Measurements from ENCODE around the gene UBL4A. TPM values are rescaled to one million over a fixed set of nuclear protein-coding genes. Genes with fewer than 3 reads are reported as not detected.
A peak's percentile ranks its signal among the peaks of the same experiment; 100 is the strongest.

The UBL4A gene
- total RNA-seq, 6 experiments from 2014 or later: 12.6 to 34.8 (median 15.5) TPM

DNA sequence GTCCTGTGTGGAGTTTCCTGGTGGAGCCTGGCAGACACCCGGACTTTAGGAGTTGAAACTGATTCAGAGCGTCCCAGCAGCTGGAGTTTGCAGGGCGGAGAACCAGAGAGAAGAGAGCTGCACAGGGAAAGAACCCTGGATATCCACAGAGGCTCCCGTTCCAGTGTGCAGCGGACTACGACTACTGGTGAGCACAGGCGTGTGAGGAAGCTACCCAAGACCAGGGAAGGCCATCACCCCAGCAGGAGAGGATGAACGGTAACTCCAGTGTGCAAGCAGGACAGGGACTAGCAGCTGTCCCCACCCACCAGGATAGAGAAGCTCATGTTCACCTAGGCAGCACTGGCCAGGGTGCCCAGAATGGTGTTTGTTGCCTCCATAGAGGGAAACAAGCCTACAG lies 9.6 kb downstream of the UBL4A start:
- no peaks in the 10 kb centered on the region for H3K9me3 ChIP-seq
- H3K36me3 ChIP-seq: no peaks in the 10 kb centered on the region
- TF ChIP-seq POLR2A (IDR thresholded peaks at IDR 0.05): no peak
- TF ChIP-seq, protein P1, sequence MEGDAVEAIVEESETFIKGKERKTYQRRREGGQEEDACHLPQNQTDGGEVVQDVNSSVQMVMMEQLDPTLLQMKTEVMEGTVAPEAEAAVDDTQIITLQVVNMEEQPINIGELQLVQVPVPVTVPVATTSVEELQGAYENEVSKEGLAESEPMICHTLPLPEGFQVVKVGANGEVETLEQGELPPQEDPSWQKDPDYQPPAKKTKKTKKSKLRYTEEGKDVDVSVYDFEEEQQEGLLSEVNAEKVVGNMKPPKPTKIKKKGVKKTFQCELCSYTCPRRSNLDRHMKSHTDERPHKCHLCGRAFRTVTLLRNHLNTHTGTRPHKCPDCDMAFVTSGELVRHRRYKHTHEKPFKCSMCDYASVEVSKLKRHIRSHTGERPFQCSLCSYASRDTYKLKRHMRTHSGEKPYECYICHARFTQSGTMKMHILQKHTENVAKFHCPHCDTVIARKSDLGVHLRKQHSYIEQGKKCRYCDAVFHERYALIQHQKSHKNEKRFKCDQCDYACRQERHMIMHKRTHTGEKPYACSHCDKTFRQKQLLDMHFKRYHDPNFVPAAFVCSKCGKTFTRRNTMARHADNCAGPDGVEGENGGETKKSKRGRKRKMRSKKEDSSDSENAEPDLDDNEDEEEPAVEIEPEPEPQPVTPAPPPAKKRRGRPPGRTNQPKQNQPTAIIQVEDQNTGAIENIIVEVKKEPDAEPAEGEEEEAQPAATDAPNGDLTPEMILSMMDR (IDR thresholded peaks at IDR 0.05): no peak
- no peak for DNase-seq
- ATAC-seq: no peak
- H3K27ac ChIP-seq: no peak overlapping the region
- no peak overlapping the region for H3K4me3 ChIP-seq
- WGBS (ENCODE audit: insufficient coverage, low coverage, low lambda C conversion rate, missing lambda C conversion rate): no CpG with 5 or more reads among the region's 8 CpGs
- intact Hi-C loops (cut with DNase I): no loop called here
- no peaks in the 10 kb centered on the region for H3K4me1 ChIP-seq
- H3K27me3 ChIP-seq: no peaks in the 10 kb centered on the region

DNA sequence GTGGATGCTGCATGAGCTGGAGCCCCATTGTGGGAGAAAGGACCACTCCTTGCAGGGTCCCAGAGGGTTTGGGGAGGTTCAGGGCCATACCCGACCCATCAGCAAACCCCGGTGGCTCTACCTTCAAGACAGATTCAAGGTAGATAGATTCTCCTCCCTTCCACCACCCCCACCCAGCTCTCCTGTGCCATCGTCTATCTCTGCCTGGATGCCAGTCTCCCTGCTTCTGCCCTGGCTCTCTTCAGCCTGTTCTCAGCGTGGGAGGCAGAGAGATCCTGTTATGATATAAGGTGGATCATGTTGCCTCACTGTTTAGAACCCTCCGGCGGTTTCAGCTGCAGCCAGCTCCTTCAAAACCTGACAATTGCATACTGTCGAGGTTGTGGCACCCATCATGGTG lies 12.7 kb downstream of the UBL4A start:
- no peaks in the 10 kb centered on the region for H3K9me3 ChIP-seq
- ATAC-seq (no peak), DNase-seq (no peak)
- intact Hi-C loops (cut with DNase I): no loop called here
- no peak overlapping the region for H3K4me3 ChIP-seq
- no peaks in the 10 kb centered on the region for H3K4me1 ChIP-seq
- no peak overlapping the region for H3K27ac ChIP-seq
- H3K27me3 ChIP-seq: no peaks in the 10 kb centered on the region
- 72% methylated on average over 6 of the region's 7 CpGs for WGBS (ENCODE audit: insufficient coverage, low coverage, low lambda C conversion rate, missing lambda C conversion rate)
- H3K36me3 ChIP-seq: no peaks in the 10 kb centered on the region
- no peak for TF ChIP-seq POLR2A (IDR thresholded peaks at IDR 0.05)
- TF ChIP-seq, protein P1 (IDR thresholded peaks at IDR 0.05): no peak

DNA sequence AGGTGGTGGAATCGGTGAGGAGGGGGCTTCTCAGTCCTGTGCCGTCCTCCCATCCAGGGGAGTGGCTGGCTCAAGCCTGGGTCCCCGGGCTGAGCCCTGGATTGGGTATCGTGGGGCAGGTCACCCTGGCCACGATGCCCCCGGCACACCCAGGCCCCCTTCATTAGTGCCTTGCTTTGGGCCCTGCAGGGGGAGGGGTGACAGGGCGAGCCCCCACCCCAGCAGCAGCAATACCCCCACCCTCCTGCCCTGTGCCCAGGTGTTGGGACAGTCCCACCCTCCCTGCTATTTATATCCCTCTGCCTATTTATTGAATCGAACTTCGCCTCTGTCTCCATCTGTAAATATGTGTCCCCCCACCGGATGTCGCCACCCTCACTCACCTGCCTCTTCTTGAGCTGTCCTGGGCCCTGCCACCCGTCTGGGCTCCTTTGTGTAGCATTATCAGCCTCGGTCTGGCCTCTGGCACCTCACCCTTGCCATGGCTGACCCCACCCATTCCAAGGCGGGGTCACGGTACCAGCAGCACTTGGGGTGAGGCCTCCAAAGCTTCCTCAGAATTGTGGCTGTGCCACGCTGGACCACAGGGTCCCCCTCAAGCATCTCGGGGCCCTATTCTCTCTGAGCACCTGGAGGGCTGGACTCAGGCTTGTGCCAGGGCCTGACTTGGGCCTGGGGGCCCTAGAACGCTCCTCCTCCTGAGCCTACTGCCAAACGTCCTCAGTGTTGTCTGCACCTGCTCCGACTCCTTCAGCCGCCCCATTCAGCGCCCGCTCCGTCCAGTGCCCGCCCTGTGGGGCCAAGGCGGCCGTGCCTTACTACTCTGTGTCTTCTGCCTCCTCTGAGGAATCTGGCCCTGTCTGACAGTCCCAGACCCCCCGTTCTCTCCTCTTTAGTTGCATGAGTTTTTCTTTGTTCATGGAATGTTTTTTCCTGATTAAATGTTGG lies 13.5 kb downstream of the UBL4A start:
- intact Hi-C loops (cut with DNase I): no loop called here
- ATAC-seq: no peak

DNA sequence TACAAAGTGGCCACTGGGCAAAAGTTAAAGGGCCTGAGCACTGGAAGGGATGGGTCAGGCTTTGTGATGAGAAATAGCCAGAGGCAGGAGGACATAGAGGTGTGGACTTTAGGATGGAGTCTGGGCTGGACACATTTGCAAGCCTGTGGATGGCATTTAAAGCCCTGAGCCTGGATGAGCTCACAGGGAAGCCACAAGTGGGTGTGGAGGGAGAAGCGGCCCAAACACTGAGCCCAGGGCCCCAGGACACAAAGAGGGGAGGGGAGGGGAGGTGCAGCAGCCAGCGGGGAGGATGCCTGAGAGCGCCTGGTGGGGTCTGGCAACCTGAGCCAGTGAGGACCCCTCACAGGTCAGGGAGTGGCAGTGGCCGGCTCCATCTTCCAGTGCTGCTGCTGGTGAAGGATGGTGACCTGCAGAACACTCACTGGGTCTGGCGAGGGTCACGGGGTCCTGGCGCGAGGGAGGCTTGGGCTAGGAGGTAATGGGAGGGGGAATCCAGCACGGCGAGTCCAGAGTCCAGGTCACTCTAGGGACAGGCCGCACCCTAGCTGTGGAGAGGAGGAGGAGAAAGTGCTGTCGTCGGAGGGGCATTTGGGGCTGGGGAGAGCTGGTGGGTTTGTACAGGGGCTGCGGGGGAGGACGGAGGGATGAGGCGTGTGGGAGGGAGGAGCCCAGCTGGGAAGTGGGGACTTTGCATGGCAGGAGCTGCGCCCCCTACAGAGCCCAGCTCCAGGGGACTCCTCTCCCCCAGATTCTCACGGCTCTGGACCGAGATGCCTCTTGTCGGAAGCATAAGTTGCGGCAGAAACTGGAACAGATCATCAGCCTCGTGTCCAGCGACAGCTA lies 14.4 kb downstream of the UBL4A start:
- H3K36me3 ChIP-seq: no peaks in the 10 kb centered on the region
- H3K27ac ChIP-seq: no peak overlapping the region
- no peaks in the 10 kb centered on the region for H3K9me3 ChIP-seq
- H3K4me1 ChIP-seq: no peaks in the 10 kb centered on the region
- intact Hi-C loops (cut with DNase I): no loop called here
- 48% methylated on average over 8 of the region's 23 CpGs for WGBS (ENCODE audit: insufficient coverage, low coverage, low lambda C conversion rate, missing lambda C conversion rate)
- H3K27me3 ChIP-seq: no peaks in the 10 kb centered on the region
- no peak for ATAC-seq
- DNase-seq: peak in 1 of 3 donors; percentile 19
- TF ChIP-seq, protein P1 (IDR thresholded peaks at IDR 0.05): no peak
- TF ChIP-seq POLR2A (IDR thresholded peaks at IDR 0.05): no peak
- H3K4me3 ChIP-seq: no peak overlapping the region

More for the DNA sequence above, 13.5 kb downstream of the UBL4A start:
- no peaks in the 10 kb centered on the region for H3K36me3 ChIP-seq
- H3K27ac ChIP-seq: no peak overlapping the region
- no peak for TF ChIP-seq POLR2A (IDR thresholded peaks at IDR 0.05)
- TF ChIP-seq, protein P1 (IDR thresholded peaks at IDR 0.05): no peak
- H3K4me1 ChIP-seq: no peaks in the 10 kb centered on the region
- 74% methylated on average over 17 of the region's 28 CpGs for WGBS (ENCODE audit: insufficient coverage, low coverage, low lambda C conversion rate, missing lambda C conversion rate)
- H3K27me3 ChIP-seq: no peaks in the 10 kb centered on the region
- H3K4me3 ChIP-seq: no peak overlapping the region
- no peaks in the 10 kb centered on the region for H3K9me3 ChIP-seq
- DNase-seq: peak in 1 of 3 donors; percentile 17

Measured in right lobe of liver (tissue), 6 donors.